Right lobe of liver (tissue), 4 donors: Measurements from ENCODE around the gene OR51A7.

Experiments used
- CTCF ChIP-seq, 4 donors: fragments of 200-600 bp in 3 of 4; fragments of 450-650 bp in 1 of 4; IDR thresholded peaks; one replicate each; pipeline versions ENCODE4 v1.5.1 to v1.8.0; 2016 to 2022; ENCODE audit warnings: antibody characterized with exemption in 4 of 4, mild to moderate bottlenecking in 2 of 4
- POLR2A ChIP-seq: fragments of 450-650 bp; IDR thresholded peaks from one replicate; pipeline ENCODE4 v1.6.1; 2017; ENCODE audit warnings: antibody characterized with exemption, mild to moderate bottlenecking
- donor health status: DM: no; HTN: no; CAD: no.
- donor health status: DM: no; HTN: no; CAD: no.
- donor health status: DM: no; HTN: yes; CAD: no.

DNA sequence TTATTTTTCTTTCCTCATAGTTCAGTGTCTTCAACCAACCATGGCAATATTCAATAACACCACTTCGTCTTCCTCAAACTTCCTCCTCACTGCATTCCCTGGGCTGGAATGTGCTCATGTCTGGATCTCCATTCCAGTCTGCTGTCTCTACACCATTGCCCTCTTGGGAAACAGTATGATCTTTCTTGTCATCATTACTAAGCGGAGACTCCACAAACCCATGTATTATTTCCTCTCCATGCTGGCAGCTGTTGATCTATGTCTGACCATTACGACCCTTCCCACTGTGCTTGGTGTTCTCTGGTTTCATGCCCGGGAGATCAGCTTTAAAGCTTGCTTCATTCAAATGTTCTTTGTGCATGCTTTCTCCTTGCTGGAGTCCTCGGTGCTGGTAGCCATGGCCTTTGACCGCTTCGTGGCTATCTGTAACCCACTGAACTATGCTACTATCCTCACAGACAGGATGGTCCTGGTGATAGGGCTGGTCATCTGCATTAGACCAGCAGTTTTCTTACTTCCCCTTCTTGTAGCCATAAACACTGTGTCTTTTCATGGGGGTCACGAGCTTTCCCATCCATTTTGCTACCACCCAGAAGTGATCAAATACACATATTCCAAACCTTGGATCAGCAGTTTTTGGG, 21.6 kb upstream of the OR51A7 start, which contains the start of gene OR51T1:
- TF ChIP-seq CTCF (IDR thresholded peaks at IDR 0.05), result no peak
- no peak for TF ChIP-seq POLR2A
